ENCODE data around the gene DNAH10. TPM values are rescaled to one million over a fixed set of nuclear protein-coding genes. Genes with fewer than 3 reads are reported as not detected.

The DNAH10 gene
- total RNA-seq, 1 donor from 2014 or later, result not detected

DNA sequence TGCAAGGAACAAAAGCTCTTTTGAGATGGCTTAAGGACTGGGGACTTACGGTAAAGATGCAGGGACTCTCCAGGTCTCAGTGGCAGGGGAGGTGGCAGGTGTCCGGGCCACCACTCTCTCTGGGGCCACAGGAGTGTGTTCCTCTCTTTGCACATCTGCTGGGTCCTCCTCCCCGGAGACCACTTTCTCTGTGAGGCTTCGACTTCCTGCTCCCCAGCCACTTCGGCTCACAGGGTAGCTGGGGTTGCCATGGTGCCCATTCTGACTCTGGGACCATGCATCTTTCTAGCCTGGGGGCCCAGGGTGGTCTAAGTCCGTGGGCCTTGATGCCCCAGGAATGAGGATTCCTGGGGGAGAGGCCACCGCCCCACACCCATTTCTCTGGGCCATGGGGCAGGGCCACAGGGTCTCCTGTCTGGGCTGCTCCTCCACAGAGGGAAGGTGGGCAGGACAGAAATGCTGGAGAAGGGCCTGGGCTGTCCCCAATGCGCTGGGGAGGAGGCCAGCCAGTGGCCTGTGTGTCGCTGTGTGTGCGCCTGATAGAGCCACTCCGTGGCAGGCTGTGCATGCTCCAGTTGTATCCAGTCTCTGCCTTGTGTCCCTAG is 172.0 kb downstream of the DNAH10 start:
- intact Hi-C loops (cut with micrococcal nuclease), result no loop called here
- no peaks in the 10 kb centered on the region for H3K9me3 ChIP-seq (replicated peaks)
- no peaks in the 10 kb centered on the region for H3K4me1 ChIP-seq
- H3K27ac ChIP-seq (replicated peaks), result no peak overlapping the region
- DNase-seq, result no peak
- no peak overlapping the region for H3K4me3 ChIP-seq
- TF ChIP-seq, protein P1, sequence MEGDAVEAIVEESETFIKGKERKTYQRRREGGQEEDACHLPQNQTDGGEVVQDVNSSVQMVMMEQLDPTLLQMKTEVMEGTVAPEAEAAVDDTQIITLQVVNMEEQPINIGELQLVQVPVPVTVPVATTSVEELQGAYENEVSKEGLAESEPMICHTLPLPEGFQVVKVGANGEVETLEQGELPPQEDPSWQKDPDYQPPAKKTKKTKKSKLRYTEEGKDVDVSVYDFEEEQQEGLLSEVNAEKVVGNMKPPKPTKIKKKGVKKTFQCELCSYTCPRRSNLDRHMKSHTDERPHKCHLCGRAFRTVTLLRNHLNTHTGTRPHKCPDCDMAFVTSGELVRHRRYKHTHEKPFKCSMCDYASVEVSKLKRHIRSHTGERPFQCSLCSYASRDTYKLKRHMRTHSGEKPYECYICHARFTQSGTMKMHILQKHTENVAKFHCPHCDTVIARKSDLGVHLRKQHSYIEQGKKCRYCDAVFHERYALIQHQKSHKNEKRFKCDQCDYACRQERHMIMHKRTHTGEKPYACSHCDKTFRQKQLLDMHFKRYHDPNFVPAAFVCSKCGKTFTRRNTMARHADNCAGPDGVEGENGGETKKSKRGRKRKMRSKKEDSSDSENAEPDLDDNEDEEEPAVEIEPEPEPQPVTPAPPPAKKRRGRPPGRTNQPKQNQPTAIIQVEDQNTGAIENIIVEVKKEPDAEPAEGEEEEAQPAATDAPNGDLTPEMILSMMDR (IDR thresholded peaks at IDR 0.05; ENCODE audit: borderline replicate concordance), result no peak
- H3K36me3 ChIP-seq, result peaks cover 22% of the 10 kb centered on the region
- no peaks in the 10 kb centered on the region for H3K27me3 ChIP-seq (ENCODE audit: low read depth)

DNA sequence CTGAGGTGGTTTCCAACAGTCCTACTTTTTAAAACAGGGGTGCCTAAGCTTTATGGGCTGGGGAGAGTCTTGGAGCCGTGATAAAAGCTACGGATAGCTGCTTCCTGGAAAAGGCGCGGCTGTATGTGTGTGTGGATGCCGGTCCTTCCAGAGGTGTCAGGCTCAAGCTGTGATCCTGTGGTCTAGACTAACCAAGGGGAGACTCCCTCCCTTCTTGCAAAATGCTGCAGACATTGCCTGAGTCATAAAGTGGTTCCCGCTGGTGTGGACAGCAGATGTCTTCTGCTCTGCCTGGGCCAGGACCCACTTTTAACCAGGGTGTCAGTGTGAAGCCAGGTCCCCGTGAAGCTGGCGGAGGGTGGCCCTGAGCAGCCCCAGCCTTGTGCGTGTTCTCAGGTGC is 172.7 kb downstream of the DNAH10 start:
- TF ChIP-seq, protein P1 (IDR thresholded peaks at IDR 0.05; ENCODE audit: borderline replicate concordance), result no peak
- Histone ChIP-seq H3K27me3 (ENCODE audit: low read depth) (no peaks in the 10 kb centered on the region), H3K4me3 (no peak overlapping the region), H3K4me1 (no peaks in the 10 kb centered on the region), H3K27ac (replicated peaks) (no peak overlapping the region), H3K36me3 (peaks cover 27% of the 10 kb centered on the region), H3K9me3 (replicated peaks) (no peaks in the 10 kb centered on the region)
- intact Hi-C loops (cut with micrococcal nuclease), result no loop called here
- no peak for DNase-seq

DNA sequence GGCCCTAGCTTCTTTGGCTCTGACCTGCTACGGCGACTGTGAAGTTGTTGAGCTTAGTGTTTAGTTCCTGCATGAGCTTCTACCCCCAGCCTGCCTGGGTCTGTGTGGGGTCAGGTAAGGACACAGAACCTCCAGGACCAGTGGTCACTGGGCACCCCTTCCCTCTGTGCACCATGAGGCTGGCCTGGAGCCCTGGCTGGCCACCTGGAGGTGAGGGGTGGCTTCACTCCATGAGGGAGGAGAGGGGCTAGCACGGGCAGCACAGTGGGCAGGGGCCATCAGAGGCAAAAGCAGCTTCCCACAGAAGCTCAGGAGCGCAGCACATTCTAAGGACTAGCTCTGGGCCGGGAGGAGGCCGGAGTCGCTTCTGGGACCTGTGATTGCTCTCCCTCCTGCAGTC is 173.9 kb downstream of the DNAH10 start:
- intact Hi-C loops (cut with micrococcal nuclease), result no loop called here
- H3K27me3 ChIP-seq (ENCODE audit: low read depth), result no peaks in the 10 kb centered on the region
- H3K4me3 ChIP-seq, result no peak overlapping the region
- no peaks in the 10 kb centered on the region for H3K4me1 ChIP-seq
- TF ChIP-seq, protein P1 (IDR thresholded peaks at IDR 0.05; ENCODE audit: borderline replicate concordance), result no peak
- DNase-seq, result no peak
- peaks cover 38% of the 10 kb centered on the region for H3K36me3 ChIP-seq
- no peak overlapping the region for H3K27ac ChIP-seq (replicated peaks)
- H3K9me3 ChIP-seq (replicated peaks), result no peaks in the 10 kb centered on the region

DNA sequence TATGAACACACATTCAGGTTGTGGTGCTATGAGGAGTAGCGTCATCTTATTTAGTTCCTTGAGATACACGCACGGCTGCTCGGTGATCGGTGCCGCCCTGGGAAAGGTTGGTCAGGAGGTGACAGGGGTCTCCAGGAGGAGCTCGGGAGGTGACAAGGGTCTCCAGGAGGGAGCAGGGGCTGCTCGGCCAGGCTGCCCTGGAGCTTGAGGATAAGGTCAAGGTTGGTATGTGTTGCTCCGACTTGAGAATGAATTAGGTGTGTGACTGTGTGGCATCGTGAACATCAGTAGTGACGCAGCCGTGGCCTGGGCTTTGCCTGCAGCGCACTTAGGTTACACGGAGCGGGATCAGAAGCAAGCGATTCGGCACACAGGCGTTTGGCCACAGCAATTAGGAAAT is 174.4 kb downstream of the DNAH10 start:
- TF ChIP-seq, protein P1 (IDR thresholded peaks at IDR 0.05; ENCODE audit: borderline replicate concordance), result no peak
- DNase-seq, result no peak
- Histone ChIP-seq H3K27me3 (ENCODE audit: low read depth) (no peaks in the 10 kb centered on the region), H3K27ac (replicated peaks) (no peak overlapping the region), H3K4me3 (no peak overlapping the region), H3K4me1 (no peaks in the 10 kb centered on the region), H3K36me3 (peaks cover 43% of the 10 kb centered on the region), H3K9me3 (replicated peaks) (no peaks in the 10 kb centered on the region)
- intact Hi-C loops (cut with micrococcal nuclease), result no loop called here

DNA sequence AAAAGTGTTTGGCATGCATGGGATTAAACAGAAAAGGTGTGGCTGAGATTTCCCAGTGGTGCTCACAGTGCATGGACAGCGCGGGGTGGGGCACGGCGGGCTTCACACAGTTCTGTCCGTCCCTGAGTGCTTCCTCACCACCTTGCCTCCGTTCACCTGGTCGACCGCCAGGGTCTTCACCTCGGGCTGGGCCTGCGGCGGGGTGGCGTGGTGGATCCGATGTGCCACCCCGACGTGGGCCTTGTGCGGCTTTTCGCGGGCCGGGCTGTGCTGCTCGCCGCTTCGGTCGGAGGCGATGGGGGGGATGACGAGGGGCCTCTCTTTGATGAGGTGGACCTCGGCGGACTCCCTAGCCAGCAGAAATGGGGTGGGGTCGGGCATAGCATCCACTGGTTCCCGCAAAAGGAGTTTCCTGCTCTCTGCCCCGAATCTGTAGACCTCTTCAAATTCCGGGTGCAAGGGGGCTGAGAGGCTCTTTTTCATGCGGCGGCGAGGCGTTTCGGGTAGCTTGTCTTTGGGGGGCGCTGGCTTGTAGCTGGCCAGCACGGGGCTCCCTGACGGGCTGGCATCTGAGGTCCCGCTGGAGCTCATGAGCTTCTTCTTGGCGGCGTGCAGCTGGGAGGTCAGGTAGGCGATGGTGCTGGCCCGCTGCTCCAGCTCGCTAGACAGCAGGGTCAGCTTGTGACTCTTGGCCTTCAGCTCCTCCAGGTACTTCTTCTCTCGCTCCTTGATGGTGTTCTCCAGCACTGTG is 175.0 kb downstream of the DNAH10 start:
- intact Hi-C loops (cut with micrococcal nuclease), result no loop called here
- no peak for DNase-seq
- peaks cover 50% of the 10 kb centered on the region for H3K36me3 ChIP-seq

More for the DNA sequence above, 175.0 kb downstream of the DNAH10 start:
- Histone ChIP-seq H3K4me1 (no peaks in the 10 kb centered on the region), H3K27me3 (ENCODE audit: low read depth) (no peaks in the 10 kb centered on the region), H3K27ac (replicated peaks) (no peak overlapping the region), H3K4me3 (no peak overlapping the region), H3K9me3 (replicated peaks) (peaks cover 4% of the 10 kb centered on the region)
- TF ChIP-seq, protein P1 (IDR thresholded peaks at IDR 0.05; ENCODE audit: borderline replicate concordance), result no peak
